Measurements from ENCODE around the gene CTNNA1.

Gene CTNNA1

GRCh38 chr5:138978581-138978980 lies 225.4 kb downstream of the CTNNA1 start:
- no peak overlapping the region for H3K4me3 ChIP-seq (ENCODE audit: low read depth, low read length)
- TF ChIP-seq, protein P1, sequence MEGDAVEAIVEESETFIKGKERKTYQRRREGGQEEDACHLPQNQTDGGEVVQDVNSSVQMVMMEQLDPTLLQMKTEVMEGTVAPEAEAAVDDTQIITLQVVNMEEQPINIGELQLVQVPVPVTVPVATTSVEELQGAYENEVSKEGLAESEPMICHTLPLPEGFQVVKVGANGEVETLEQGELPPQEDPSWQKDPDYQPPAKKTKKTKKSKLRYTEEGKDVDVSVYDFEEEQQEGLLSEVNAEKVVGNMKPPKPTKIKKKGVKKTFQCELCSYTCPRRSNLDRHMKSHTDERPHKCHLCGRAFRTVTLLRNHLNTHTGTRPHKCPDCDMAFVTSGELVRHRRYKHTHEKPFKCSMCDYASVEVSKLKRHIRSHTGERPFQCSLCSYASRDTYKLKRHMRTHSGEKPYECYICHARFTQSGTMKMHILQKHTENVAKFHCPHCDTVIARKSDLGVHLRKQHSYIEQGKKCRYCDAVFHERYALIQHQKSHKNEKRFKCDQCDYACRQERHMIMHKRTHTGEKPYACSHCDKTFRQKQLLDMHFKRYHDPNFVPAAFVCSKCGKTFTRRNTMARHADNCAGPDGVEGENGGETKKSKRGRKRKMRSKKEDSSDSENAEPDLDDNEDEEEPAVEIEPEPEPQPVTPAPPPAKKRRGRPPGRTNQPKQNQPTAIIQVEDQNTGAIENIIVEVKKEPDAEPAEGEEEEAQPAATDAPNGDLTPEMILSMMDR (IDR thresholded peaks at IDR 0.05; ENCODE audit: low read depth, low read length) = no peak

- H3K4me3 ChIP-seq (ENCODE audit: low read depth, low read length) = no peak overlapping the region
- TF ChIP-seq, protein P1 (IDR thresholded peaks at IDR 0.05; ENCODE audit: low read depth, low read length) = no peak
Measured at GRCh38 chr5:138979684-138980280, 226.6 kb downstream of the CTNNA1 start.

GRCh38 chr5:138980441-138980840 lies 227.2 kb downstream of the CTNNA1 start:
- no peak overlapping the region for H3K4me3 ChIP-seq (ENCODE audit: low read depth, low read length)
- TF ChIP-seq, protein P1 (IDR thresholded peaks at IDR 0.05; ENCODE audit: low read depth, low read length) = no peak

- H3K4me3 ChIP-seq (ENCODE audit: low read depth, low read length) = no peak overlapping the region
- TF ChIP-seq, protein P1 (IDR thresholded peaks at IDR 0.05; ENCODE audit: low read depth, low read length) = no peak
Measured at GRCh38 chr5:138981131-138981530, 227.9 kb downstream of the CTNNA1 start.

- no peak overlapping the region for H3K4me3 ChIP-seq (ENCODE audit: low read depth, low read length)
- TF ChIP-seq, protein P1 (IDR thresholded peaks at IDR 0.05; ENCODE audit: low read depth, low read length) = no peak
Measured at GRCh38 chr5:138981586-138981985, 228.4 kb downstream of the CTNNA1 start.

DNA sequence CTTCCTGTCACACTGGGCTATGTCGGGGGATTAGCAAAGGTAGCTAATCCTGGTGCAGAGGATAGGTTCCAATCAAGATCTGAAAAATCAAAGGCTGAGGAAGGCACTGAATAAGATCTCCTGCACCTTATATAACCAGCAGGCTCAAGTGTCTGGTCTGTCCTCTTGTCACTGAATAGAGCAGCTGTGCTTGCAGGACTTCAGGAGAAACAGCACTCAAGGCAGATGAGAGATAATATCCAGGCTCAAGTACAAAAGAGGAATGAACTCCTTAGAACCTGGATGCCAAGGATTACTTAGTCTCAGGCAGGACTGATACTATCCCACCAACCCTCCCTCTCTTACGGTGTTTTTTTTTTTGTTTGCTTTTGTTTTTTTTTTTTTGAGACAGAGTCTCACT lies 230.8 kb downstream of the CTNNA1 start:
- H3K4me3 ChIP-seq (ENCODE audit: low read depth, low read length) = no peak overlapping the region
- TF ChIP-seq, protein P1 (IDR thresholded peaks at IDR 0.05; ENCODE audit: low read depth, low read length) = no peak

Data from WI38 (cell line).